HG02981 (cell line): Measurements from ENCODE around the gene SPINK14.

Experiments
- ATAC-seq: cut with Tn5 transposase; IDR thresholded peaks from one replicate; pipeline ENCODE4 v1.9.1; 2021; ENCODE audit warnings: mild to moderate bottlenecking, moderate library complexity; ENCODE audit not compliant: unreplicated experiment

Gene SPINK14, protein sequence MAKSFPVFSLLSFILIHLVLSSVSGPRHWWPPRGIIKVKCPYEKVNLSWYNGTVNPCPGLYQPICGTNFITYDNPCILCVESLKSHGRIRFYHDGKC

DNA sequence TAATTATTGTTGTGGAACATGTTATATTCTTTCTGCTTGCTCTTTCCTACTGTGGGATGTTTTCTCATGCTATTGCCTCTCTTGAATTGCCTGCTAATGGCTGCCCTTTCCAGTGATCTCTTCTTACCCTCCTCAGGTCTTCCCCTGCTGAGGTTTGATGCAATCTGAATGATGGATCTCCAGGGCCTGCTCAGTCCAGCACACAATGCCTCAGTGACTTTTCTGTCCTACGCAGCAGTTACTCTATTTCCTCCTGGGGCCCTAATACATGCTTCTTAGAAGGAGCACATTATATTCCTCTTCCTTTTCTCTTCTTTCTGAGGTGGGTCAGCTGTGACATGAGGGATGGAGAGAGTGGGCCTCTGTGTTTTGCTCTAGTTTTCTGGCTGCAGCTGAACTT is at the start of gene SPINK14:
Gene SPINK14 (plus strand): TSS at position 301 of the 400 bp plus-strand sequence. CDS start 1,187 bp downstream, outside the sequence.
- no peak for ATAC-seq

DNA sequence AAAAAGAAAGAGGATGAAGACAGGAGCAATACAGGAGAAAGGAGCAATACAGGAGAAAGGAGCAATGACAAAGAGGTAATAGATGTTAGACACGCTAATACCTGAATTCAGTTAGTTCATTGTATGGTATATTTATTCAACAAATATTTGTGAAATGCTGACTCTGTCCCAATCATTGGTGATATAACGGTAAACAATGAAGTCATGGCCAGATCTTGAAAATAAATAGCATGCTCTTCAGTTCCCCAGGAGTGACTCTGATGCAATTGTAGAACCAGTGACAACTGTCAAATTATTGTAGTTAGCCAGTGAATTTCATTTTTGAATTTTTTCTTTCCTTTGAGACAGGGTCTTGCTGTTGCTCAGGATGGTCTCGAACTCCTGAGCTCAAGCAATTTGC is 48.0 kb upstream of the SPINK14 start:
- ATAC-seq, result no peak

DNA sequence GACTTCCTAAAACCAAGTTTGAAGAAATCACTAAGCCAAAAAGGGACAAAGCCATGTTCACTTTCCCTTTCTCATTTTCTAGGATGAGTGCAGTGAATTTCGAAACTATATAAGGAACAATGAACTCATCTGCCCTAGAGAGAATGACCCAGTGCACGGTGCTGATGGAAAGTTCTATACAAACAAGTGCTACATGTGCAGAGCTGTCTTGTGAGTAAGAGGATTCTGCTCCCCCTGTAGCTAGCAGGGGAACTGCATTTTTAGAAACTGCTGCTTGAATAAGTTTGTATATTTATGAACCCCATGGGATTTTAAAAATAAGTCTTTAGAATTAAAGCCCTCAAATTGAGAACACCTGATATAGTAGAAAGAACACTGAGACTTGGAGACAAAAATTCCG is 42.7 kb upstream of the SPINK14 start:
- ATAC-seq, result no peak

DNA sequence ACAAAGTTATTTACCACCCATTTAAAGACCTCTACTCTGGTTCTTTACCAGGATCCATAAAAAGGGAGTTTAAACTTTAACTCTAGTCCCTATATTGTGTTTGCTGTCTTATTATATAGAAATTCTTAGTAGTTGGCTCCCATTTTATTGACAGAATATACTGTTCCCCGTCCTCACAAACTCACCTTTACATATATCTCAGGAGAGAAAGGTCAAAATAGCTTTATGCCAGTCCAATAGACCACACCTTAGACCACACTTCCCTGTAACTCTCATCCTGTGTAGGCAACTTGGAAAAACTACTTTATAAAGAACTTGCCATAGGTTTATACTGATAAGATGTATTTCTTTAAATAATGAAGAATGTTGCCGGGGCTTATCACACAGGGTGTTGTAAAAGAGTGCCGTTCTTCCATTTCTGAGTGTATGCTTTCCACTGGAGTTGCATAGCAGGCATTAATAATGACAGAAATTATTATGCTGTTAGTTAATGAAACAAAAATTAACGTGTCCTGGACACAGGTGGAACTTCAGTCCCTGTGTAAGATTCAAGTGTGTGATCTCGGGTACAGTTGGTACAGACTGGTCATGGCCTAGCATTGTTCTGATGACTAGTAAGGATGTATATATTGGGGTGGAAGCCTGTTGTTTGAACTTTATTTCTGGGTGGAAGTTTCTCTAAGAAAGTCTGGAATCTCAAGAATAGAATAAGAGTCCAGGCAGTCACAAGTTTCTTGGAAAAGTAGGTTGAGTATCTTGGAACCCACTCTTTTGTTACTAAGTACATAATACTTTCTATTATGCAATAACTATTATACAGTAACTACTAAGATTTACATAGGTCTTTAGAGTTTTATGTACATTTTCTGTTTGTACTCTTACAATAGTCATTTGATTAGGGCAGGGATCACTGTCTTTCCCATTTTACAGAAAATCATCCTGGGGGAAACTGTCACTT is 33.0 kb upstream of the SPINK14 start:
- no peak for ATAC-seq

DNA sequence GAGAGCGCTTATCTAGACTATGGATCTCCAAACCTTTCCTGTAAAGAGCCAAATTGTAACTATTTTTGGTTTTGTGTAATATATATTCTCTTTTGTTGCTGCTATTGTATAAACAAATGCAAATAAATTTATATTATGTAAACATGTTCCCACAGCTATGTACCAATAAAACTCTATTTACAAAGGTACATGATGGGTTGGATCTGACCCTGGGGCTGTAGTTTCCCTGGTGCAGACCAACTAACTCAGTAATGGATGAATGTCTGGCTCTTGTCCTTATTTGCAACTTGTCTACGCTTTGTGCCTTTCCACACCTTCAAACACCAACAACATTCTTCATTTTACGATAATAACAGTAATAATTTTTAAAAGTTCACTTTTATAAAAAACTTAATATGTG is 27.5 kb upstream of the SPINK14 start:
- ATAC-seq, result no peak

DNA sequence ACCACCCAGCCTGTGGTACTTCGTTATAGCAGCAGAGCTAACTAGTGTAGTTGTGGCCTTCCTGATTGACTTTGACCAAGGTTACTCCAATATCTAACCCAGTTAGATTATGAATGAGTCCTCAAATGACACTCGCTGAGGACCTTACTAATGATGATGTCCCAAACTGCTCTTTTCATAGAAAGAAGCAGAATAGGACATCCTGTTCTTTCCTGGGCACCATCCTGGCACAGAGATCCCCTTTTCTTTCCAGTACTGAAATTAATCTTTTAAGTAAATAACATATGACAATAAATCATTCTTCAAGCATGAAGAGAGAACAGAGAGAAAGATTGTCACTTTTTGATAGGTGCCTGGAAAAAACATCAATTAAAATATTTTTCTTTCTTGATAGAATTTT is 26.7 kb upstream of the SPINK14 start:
- no peak for ATAC-seq

DNA sequence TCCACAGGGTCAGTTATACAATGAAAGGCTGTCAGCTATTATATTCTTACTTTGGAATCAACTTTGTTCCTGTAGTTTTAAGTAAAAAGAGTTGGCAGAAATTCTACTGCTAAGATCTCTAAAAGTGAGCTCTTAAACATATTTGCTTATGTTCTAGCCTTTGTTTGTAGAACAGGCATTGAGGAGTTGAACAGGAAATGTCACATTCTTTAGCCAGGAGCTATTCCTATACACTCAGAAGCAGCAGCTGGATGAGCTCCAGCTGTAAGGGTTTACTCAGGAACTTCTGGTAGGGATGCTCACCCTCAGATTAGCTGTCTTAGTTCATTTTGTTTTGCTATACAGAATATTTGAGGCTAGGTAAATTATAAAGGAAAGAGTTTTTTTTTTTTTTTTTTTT is 22.4 kb upstream of the SPINK14 start:
- ATAC-seq, result no peak

DNA sequence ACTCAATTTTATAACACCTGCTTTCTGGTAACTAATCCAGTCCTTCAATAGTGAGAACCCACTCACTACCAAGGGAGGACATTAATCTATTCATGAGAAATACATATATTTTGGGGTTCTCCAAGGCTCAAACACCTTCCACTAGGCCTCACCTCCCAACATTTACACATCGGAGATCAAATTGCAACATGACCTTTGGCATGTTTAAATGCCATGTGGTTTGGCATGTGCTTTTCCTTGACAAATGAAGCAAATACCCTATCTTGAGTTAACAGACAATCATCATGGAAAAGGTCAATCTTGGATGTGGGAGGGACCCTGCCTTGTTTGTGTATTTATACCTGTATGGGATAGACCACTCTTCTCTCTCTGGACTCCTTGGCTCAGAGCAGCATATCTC is 21.9 kb upstream of the SPINK14 start:
- no peak for ATAC-seq

DNA sequence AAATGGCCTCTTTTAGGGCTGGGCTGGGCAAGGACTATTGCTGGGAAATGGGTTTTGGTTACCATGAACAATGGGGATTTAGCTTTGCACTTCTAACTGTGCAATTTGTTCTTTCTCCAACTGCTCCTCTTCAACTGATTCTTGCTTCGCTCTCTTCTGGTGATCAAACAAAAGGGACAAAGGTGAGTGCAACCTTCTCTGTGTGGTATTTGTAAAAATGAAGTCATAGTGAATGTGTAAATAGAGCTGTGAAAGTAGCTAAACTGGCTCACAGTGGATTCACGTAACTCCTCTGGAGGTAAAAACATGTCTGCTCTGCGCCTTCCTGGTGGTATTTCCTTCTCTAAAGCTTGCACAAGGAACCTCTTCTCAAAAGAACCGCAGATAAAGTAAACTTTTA is 20.9 kb upstream of the SPINK14 start:
- no peak for ATAC-seq

DNA sequence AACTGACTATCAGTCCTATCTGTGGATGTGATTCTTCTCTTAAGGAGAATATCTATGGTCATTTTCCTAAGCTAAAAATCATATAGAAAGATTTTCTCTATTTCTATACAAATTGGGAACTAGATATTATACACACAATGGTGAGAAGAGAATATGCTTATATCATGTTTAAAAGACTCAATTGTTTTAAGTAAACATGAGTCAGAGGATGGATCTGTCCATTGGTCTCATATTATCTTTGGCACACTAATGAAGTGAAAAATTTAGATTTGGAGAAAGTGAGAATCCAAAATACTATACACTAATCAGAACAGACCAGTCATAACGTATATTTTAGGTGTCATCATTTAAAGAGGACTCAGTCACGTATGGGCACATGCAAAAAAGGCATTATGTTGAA is 16.5 kb upstream of the SPINK14 start:
- no peak for ATAC-seq

DNA sequence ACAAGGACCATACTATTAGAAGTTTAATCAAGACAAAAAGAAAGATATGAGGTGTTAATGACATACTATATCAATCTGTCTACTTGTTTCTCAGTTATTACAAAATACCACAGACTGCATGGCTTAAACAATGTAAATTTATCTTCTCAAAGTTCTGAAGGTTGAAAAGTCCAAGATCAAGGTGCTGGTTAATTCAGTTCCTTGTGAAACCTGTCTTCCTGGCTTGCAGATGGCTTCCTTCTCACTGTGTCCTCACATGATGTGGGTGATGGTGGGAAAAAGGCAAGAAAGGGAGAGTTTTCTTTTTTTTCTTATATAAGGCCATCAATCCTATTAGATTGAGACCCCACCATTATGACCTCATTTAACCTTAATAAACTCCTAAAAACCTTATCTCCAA is 15.6 kb upstream of the SPINK14 start:
- ATAC-seq, result no peak

DNA sequence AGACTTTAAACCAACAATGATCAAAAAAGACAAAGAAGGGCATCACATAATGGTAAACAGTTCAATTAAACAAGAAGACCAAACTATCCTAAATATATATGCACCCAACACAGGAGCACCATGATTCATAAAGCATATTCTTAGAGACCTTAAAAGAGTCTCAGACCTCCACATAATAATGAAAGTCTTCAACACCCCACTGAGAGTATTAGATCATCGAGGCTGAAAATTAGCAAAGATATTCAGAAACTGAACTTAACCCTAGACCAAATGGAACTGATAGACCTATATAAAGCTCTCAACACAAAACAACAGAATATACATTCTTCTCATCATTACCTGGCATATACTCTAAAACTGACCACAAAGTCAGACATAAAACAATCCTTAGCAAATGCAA is 11.7 kb upstream of the SPINK14 start:
- ATAC-seq, result no peak

DNA sequence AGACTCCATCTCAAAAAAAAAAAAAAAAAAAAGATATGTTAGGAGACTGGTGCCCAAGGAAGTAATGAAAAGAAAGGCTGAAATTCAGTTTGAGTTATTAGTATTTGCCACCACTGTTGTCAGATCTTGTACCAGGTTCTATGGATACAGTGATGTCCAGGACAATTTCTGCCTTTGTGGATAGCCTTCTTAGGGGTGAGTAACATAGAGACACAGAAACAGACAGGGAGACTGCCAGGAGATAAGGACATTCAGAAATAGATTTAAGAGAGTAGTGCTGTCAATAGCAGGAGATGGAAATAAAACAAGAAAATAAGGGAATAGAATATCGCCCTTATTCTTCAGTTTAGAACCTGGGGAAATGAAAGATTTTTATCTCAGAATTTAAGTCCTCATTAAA is 6.3 kb upstream of the SPINK14 start:
- no peak for ATAC-seq

DNA sequence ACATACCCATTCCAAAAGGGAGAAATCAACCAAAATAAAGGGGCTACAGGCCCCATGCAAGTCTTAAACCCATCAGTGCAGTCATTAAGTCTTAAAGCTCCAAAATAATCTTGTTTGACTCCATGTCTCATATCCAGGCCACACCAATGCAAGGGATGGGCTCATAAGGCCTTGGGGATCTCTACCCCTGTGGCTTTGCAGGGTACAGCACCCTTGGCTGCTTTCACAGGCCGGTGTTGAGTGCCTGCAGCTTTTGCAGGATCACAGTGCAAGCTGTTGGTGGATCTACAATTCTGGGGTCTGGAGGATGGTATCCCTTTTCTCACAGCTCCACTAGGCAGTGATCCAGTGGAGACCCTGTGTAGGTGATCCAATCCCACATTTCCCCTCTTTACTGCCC is 5.0 kb upstream of the SPINK14 start:
- ATAC-seq, result peak; percentile 63

DNA sequence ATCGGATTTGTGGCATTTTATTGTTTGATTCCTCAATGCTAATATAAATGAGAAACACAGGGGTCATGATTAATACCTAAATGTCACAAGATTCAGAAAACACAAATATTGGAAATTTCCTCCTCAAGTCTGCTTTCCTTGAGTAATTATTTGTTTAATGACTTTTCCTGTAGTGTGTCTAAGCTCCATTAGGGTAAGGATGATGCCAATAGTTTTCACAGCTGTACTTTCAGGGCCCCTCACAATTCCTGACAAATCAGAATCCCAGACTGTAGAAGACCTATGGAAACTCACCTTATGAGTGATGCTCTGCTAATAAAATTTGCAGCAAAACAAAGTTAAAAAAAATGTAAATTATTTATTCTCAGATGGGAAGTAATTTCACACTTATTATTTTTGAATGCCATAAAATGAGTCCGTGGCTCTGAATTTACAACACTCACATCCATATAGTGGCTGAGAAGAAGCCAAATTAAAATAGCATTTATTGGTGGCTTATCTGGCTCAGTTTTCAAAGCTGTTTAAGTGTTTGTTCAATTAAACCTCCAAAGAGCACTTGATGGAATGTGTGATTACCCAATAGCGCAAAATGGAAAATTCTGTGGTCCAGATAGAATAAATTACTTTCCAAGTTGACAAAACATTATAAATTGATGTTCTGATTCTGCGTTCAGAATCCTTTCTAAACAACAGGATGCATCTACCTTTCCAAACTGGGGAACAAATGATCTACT is 1.6 kb upstream of the SPINK14 start:
- ATAC-seq, result no peak

DNA sequence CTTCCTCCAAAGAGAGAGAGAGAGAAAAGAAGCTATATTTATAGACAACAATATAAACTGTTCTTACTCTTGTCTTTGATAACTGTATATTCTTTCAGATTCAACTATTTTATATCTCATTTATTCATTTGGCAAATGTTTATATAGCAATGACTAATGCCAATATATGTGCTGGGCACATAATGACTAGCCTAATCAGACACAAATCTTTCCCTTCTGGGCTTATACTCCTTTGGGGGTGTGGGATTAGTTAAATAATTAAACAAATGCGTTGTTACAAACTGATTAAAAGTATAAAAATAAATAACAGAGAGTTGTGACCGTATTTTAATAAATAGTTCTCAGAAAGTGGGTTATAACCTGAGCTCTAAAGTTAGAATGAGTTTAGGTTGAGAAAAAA is 4.0 kb downstream of the SPINK14 start:
- ATAC-seq, result no peak

DNA sequence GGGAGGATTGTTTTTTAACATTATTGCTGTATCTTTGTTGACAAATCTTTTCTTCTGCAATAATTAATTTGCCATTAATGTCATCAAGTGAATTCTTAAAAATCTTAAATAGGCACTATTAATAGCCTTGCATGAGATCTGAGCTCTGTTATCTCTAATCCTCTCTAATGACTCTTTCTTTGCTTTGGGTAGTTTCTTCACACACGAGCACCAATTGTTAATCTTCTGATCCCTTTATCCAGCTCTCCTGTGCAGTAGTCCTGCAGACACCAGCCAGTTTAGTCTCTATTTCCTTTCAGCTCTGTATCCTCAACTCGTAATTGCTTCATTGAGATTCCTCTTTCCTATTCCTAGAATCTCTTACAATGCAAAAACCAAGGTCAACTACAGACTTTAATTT is 8.1 kb downstream of the SPINK14 start:
- ATAC-seq, result no peak

DNA sequence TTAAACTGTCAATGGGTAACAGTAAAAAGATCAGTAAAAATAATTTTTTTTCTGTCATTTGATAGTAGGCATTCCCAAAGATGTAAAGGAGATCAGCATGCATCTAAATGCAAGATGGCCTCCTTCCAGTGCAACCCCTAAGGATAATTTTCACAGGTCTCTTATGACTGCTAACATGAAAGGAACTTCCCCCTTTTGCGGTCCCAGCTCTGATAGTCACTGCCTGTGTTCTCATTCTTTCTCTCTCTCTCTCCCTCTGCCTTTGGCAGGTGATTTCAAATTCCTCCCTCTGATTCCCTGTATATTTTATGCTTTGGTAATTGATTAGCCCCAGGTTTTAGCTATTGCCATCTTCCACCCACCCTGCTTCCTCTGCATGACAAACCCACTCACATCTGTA is 8.9 kb downstream of the SPINK14 start:
- ATAC-seq, result no peak

DNA sequence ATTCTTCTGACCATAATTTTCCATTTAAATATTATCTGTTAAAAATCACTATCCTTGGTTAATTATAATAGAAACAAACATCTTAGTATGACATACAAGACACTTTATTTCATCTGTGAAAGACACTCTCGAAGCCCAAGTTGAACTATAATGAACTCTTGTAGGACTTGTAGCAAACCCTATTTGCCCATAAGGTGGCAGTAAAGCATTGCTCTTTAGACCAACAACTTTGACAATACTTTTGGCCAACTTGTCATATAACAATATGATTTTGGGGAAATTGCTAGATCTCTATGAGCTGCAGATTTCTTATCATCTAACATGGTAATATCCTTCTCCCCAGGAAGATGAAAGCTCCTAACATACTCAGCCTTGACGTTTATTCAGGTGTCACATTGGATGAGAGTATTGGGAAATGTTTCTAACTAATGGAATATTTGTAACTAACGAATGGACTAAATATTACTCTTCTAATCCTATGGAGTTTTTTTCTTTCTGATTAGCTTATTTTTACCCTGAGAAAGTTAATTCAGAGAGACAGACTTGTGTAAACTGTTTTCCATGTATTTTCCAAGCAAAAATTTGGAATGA is 11.0 kb downstream of the SPINK14 start:
- peak; percentile 79 for ATAC-seq

DNA sequence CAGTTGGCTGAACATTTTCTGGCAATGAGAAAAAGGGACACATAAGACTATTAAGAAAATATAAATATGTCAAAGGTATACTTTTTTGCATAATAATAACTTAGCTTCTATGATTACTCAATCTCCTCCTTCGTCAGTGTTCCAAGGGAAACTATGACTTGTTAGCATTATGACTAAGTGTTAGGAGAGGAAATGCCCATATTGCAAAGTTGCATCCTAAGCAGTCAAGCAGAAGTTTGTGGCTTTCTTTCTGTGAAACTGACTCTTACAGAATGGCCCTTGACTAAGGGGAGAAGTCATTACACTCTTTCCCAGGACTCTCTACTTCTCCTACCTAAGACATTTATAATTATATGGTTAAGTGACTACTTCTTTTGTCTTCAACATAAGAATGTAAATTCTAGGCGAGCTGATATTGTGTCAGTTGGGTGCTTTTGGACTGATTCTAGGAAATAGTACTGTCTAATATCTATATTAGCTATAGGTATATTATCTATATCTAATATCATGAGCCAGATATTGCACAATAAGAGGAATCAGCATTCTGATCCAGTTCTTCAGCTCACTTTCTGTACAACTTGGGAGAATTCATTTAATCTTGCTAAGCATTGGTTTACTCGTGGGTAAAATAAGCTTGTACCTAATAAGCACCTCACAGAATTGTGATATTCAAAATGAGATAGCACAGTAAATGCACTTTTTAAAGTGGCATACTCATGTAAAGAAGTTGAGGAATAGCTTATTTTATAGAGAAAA is 18.1 kb downstream of the SPINK14 start:
- peak; percentile 76 for ATAC-seq

DNA sequence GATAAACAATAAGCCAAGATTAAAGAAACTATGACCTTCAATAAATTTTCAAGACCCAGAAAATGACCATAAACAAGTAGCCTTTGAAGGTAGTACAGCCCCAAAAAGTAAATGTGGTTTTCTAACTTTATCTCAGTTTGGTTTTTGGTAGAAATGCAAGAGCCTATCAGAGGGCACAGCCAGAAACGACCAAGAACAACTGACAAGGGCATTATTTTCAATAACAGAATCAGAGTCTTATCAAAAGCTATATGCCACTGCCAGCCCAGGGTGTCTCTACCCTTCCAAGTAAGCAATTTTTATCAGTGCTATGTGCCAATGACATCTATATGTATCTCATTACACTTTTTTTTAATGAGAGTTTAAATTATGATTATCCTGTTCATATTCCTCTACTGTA is 22.7 kb downstream of the SPINK14 start:
- ATAC-seq, result no peak
